ENCODE data around the gene CMIP.
A peak's percentile ranks its signal among the peaks of the same experiment; 100 is the strongest.

CMIP gene

DNA sequence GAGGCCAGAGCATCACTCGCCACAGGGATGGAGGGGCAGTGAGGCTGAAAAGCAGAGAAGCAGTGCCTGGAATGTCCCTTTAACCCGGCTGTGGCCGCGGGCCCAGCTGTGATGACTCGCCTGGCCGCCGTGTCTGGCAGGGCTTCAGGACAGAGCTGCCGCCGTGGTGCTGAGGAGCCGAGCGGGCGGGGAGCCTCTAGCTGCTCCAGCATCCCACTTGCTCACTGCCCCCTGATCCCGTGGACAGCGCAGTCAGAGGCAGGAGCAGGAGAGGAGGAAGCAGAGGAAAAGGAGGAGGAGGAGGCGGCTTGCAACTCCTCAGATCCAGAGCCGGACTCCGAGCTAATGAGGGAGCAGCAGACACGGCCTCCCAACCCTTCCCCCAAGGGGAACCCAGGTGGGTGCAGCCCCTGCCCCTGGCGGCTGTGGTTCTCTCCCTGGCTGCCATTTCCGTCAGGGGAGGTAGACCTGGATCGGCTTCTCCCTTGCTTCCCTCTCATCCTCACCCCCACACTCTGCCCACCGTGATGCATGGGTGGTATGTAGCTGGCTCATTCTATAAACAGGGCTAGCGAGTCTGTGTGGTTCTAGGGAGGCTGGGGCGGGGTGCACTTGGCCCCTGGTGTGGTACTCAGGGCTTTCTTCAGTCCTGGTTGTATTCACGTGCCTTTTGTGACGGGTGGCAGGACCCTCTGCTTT is 165.7 kb downstream of the CMIP start:
- no peak for DNase-seq

GRCh38 chr16:81610936-81611335 is 166.3 kb downstream of the CMIP start:
- DNase-seq = no peak

DNA sequence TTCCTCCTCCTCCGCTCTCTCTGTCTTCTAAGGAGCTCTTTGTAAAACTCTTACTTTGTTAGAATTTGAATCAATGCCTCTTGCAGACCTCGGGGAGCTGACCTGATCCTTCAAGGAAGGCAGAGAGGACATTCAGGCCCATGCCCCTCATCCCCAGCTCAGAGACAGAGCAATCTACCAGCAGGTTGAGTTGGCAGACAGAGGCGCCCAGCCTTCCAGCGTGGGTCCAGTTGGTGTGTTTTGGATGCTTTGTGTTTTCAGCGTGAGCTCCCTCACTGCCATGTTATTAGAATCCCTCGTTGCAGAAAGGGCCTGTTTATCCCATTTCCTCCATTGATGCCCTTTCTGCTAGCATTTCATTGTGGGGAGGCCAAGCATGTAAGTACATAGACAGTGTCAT is 167.1 kb downstream of the CMIP start:
- no peak for DNase-seq

DNA sequence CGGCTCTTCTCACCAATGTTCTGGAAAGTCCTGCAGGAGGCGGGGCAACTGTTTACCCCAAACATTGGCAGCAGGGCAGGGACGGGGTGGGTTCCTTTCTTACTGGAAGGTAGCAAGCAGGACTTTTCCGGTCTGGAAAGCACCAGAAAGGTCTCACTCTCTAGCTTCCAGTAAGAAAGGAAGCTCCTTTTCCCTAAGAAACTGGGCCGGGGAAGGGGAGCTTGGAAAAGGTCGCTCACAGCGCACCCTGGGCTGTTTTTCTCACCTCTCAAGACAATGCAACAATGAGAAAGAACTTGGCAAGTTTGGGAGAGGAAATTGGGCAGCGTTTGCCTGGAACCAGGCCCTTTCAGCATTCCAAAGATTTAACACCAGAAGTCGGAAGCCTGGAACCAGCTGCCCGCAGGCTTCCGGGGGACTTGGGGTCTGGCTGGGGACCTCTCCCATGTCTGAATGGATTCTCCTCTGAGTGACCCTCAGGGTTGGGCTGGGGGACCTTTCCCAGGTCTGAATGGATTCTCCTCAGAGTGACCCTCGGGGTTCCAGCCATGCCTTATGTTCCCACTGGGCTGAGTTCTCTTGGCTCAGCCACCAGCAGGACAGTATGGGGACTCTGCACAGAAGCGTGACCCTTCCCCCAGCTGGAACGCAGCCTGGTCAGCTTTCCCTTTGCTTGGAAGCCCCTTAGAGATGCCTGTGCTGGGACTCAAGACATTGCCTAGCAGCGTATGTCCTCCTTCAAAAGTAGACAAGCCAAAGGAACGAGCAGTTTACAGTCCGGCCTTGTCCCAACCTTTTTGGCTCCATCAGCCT is 167.9 kb downstream of the CMIP start:
- no peak for DNase-seq

DNA sequence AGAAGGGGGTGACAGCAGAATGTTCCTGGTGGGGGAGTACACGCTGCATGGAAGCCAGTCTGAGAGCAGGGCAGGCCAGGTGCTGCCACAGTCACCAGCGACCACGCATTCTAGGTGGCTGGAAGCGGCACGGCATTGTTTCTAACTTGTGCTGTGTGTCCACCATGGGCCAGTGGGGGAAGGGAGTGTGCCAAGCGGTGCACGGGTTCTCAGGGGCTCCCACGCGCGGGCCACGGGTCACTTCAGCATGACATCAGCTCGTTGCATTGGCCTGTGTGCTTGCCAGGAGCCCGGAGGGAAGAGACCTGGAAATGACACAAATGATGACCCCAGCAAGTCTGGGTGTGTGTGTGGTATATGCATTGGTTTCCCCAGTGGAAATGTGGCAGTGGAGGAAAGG is 169.6 kb downstream of the CMIP start:
- DNase-seq = no peak

DNA sequence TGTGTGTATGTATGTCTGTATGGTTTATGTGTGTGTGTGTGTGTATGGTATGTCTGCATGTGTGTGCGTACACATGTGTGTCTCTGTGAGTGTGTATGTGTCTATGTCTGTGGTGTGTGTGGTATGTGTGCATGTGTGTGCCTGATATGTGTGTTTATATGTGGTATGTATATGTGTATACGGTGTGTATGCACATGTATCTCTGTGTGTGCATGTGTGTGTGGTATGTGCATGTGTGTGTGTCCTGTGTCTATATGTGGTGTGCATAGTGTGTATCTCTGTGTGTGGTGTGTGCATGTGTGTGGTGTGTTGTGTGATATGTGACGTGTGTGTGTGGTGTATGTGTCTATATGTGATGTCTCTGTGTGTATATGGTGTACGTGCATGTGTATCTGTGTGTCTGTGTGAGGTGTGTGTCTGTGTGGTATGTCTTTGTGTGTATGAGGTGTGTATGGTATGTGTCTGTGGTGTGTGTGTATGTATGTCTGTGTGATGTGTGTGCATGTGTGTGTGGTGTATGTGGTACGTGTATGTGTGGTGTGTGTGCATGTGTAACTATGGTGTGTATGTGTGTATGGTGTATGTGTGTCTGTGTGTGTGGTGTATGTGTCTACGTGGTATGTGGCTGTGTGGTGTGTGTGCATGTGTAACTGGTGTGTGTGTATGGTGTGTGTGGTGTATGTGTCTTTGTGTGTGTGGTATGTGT is 170.2 kb downstream of the CMIP start:
- DNase-seq = no peak

DNA sequence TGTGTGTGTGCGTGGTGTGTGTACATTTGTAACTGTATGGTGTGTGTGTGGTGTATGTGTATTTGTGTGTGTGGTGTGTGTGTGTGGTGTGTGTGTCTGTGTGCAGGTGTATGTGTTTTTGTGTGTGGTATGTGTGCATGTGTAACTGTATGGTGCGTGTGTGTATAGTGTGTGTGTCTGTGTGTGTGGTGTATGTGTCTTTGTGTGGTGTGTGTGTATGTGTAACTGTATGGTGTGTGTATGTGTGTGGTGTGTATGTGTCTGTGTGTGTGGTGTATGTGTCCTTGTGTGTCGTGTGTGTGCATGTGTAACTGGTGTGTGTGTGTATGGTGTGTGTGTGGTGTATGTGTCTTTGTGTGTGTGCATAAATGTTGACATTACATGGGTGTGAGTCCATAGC is 170.8 kb downstream of the CMIP start:
- no peak for DNase-seq

DNA sequence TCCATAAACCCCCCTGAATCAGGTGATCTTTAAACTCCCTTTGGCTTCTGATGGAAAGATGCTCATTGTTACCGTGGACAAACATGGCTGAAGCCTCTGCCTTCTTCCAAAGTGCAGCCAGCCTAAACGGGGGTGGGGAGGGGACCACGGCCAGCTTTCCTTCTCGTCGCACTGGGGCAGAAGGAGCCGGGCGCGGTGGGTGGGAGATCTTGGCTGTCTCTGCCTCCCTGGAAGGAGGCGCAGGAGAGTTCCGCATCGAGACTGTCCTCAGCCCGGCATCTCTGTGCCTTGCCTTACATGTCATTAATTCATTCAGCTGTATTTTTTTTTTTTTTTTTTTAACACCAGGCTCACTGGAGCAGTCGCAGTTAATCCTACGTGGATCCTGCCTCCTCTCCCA is 171.2 kb downstream of the CMIP start:
- no peak for DNase-seq

DNA sequence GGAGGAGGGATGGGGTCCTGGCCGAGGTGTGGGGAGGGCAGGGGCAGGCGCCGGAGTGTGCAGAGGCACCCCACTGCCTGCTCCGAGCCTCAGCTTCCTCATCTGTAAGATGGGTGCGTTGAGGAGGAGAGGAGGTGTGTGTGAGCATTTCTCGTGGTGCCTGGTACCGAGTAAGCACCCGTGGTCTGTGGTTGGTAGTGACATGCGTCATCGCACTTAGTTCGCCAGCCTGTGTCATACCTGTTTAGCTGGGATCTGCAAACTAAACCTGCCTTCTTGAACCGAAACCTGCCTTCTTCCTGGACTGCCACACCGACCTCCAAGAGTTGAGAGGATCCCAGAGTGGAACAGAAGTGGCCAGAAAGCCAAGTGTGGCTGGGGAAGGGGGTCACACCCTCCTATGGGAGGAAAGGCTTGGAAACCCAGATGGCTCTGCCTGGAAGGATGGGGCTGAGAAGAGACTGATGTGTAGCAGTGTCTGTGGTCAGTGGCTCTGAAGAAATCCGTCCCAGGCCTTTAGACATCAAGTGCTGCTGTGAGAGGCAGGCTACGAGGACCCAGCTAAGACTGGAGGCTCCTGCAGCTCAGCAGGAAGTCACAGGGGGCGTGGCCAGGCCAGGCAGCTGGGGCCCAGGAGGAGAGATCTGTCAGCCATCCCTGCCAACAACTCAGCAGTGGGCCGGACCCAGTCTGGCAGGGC is 171.9 kb downstream of the CMIP start:
- peak; percentile 60 for DNase-seq

DNA sequence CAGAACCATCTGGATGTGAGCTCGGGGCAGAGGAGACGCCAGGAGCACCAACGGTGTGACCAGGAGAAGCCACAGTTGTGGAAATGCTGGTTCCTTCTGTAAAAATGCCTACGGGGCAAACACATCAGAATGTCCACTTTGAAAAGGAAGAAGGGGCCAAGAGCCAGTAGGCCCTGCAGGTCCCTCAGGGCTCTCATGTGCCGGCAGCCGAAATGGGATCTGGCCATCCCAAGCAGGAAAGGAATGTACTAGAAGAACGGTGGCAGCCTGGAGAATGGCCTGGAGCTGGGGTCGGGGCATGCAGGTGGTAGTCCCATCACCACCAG is 172.4 kb downstream of the CMIP start:
- DNase-seq = no peak

GRCh38 chr16:81618187-81618586 is 173.6 kb downstream of the CMIP start:
- no peak for DNase-seq

DNA sequence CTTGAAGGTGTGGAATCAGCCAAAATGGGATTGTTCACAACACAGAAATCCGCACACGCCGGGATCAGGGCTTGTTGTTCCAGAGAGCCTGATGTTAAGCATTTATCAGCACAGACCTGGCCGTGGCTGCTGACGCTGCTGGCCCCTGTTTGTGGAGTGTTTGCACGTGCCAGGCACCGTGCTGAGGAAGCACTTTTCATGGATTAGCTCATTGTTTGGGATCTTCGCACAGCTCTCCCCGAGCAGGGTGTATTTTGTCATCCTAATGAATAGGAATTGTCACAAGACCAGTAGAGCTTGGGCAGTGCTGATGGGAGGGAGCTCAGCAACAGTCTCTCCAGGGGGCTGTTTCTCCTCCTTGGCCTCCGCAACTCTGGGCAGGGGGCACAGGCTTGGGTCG is 174.1 kb downstream of the CMIP start:
- DNase-seq = no peak

DNA sequence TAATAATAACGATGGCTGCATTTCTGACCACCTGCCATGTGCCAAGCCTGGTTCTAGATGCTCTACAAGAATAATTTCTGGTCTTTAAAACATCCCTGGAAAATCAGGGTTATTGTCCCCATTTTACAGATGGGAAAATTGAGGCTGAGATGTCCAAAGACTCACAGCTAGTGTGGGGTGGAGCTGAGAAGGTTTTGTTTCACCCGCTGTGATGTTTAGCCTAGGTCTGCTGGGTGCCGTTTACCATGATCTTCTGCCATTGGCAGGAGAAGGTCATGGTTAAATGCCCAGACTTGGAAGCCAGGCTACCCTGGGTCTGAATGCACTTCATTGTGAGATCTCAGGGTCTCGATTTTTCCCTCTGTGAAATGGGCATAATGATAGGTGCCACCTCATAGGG is 175.4 kb downstream of the CMIP start:
- no peak for DNase-seq

- DNase-seq = no peak
Observed at GRCh38 chr16:81620796-81621195, 176.2 kb downstream of the CMIP start.

DNA sequence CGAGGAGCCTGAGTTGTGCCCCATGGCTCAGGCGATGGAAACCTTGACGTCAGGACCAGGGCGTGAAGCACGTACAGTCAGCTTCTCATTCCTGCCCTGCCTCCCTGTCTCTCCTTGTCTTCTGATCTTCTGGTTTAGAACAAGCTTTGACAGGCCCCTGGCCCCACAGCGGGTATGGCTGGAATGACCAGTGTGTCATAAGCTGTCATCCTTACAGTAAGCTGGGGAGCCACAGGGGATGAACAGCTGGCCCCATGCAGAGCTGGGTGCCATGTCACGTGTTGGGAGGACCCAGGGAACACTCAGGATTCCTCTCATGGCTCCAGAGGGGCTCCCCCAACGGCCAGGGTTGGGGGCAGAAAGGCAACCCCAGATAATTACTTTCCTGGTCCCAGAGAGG is 176.9 kb downstream of the CMIP start:
- DNase-seq = no peak

DNA sequence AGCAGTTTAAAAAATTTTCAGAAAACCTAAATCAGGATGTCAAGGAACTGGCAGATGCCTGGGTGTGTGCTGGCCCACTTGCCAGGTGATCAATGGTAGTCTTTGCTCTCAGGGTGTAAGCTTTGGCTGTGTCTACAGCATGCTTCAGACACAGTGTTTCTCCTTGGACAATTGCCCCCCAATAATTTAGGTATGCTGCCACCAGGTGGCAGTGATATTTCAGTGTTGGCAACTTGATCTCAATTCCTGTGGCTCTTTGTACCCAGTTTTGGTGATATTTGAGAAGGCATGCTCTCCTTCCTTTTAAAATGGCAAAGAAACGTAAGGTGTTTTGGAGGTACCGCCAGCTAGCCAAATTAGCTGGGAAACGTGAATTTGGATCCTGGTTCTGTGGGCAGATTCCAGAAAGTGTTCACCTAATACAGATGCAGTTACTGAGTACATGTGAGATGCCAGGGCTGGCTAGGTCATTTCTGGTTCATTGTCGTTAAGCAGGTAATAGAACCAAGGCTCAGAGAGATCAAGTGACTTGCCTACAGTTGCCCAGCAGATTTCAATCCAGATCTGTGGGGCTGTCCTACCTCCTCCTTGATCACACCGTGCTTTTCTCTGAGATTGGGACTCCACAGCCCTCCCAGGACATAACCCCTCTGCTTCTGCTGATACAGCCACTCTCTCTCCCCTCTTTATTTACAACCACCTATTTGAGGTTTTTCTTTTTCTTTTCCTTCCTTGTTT is 178.9 kb downstream of the CMIP start:
- peak; percentile 53 for DNase-seq

GRCh38 chr16:81624403-81624759 is 179.8 kb downstream of the CMIP start:
- no peak for DNase-seq

GRCh38 chr16:81624760-81625543 is 180.3 kb downstream of the CMIP start:
- no peak for DNase-seq

GRCh38 chr16:81625544-81626153 is 181.0 kb downstream of the CMIP start:
- DNase-seq = no peak

DNA sequence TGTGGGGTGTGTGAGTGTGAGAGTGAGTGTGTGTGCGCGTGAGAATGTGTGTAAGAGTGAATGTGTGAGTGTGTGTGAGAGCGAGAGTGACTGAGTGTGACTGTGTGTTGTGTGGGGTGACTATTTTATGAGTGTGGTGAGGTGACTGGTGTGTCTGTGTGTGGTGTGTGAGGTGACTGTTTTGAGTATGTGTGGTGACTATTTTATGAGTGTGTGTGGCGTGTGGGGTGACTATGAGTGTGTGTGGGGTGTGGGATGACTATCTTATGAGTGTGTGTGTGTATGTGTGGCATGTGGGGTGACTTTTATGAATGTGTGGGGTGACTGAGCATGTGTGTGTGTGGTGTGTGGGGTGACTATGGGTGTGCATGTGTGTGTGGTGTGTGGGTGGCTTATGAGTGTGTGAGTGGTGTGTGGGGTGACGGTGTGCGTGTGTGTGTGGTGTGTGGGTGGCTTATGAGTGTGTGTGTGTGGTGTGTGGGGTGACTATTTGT is 181.6 kb downstream of the CMIP start:
- no peak for DNase-seq

GRCh38 chr16:81627024-81627423 is 182.4 kb downstream of the CMIP start:
- no peak for DNase-seq
